ENCODE data around the gene GFOD2. TPM values are rescaled to one million over a fixed set of nuclear protein-coding genes. Genes with fewer than 3 reads are reported as not detected.
A peak's percentile ranks its signal among the peaks of the same experiment; 100 is the strongest.

GFOD2 gene
- 10 to 100 TPM in 6 of 7 donors, 1 to 10 TPM in 1; 8.6 to 15.9 (median 13.4) TPM for total RNA-seq
- polyA plus RNA-seq, result 10 to 100 TPM in 1 of 2 donors, 1 to 10 TPM in 1; 8.3 to 10.9 TPM
- long read RNA-seq, donor 1, full-length matches to known transcripts, result 67 of 71 reads
- long read RNA-seq, donor 1, partial matches to known transcripts, result 0 of 71 reads
- long read RNA-seq, donor 1, other reads (novel, unspliced or antisense), result 4 of 71 reads
- long read RNA-seq, donor 2, full-length matches to known transcripts, result 8 of 8 reads
- long read RNA-seq, donor 2, partial matches to known transcripts, result 0 of 8 reads
- long read RNA-seq, donor 2, other reads (novel, unspliced or antisense), result 0 of 8 reads
- long read RNA-seq, donor 3, full-length matches to known transcripts, result 16 of 16 reads
- long read RNA-seq, donor 3, partial matches to known transcripts, result 0 of 16 reads
- long read RNA-seq, donor 3, other reads (novel, unspliced or antisense), result 0 of 16 reads

- TF ChIP-seq EP300 (IDR thresholded peaks at IDR 0.05) (no peak), POLR2A (IDR thresholded peaks at IDR 0.05) (peak; percentile 84), CTCF (IDR thresholded peaks at IDR 0.05) (no peak)
- Histone ChIP-seq H3K36me3 (no peaks in the 10 kb centered on the region), H3K27ac (peak within 1 kb of the TSS in 1 of 2 donors; percentile 46), H3K4me3 (peak within 1 kb of the TSS; percentile 96), H3K27me3 (no peaks in the 10 kb centered on the region), H3K9me3 (no peaks in the 10 kb centered on the region), H3K4me1 (ENCODE audit: insufficient read depth) (peaks cover 3% of the 10 kb centered on the region)
- intact Hi-C loops (cut with DNase I), result no loop called here
- peak; percentile 97 to 99 (median 98) for DNase-seq
- 0 to 1% (median 1%) methylated on average over 39 to 59 of the region's 59 CpGs for WGBS, 3 donors
Observed at GRCh38 chr16:67719048-67719777, at the start of gene GFOD2. GFOD2 (minus strand) TSS chr16:67719316; CDS start chr16:67685715, 33,601 bp downstream.

- H3K9me3 ChIP-seq, result no peaks in the 10 kb centered on the region
- no peak for DNase-seq
- TF ChIP-seq CTCF (IDR thresholded peaks at IDR 0.05), result no peak
- no peak for TF ChIP-seq EP300 (IDR thresholded peaks at IDR 0.05)
- TF ChIP-seq POLR2A (IDR thresholded peaks at IDR 0.05), result no peak
- intact Hi-C loops (cut with DNase I), result no loop called here
- no peak overlapping the region for H3K4me3 ChIP-seq
- H3K27ac ChIP-seq, result no peak overlapping the region
- no peaks in the 10 kb centered on the region for H3K36me3 ChIP-seq
- peaks cover 1% of the 10 kb centered on the region for H3K4me1 ChIP-seq (ENCODE audit: insufficient read depth)
- 72 to 83% (median 75%) methylated on average over 7 of the region's 7 CpGs for WGBS, 3 donors
- H3K27me3 ChIP-seq, result no peaks in the 10 kb centered on the region
Observed at GRCh38 chr16:67767953-67768352, 48.8 kb upstream of the GFOD2 start.

GRCh38 chr16:67766291-67766690 is 47.2 kb upstream of the GFOD2 start:
- Histone ChIP-seq H3K4me1 (ENCODE audit: insufficient read depth) (no peaks in the 10 kb centered on the region), H3K36me3 (no peaks in the 10 kb centered on the region), H3K9me3 (no peaks in the 10 kb centered on the region), H3K27ac (no peak overlapping the region), H3K4me3 (no peak overlapping the region), H3K27me3 (no peaks in the 10 kb centered on the region)
- TF ChIP-seq POLR2A (IDR thresholded peaks at IDR 0.05) (no peak), CTCF (IDR thresholded peaks at IDR 0.05) (no peak), EP300 (IDR thresholded peaks at IDR 0.05) (no peak)
- WGBS, 3 donors, result 30 to 52% (median 32%) methylated on average over 4 of the region's 4 CpGs
- intact Hi-C loops (cut with DNase I), result no loop called here
- DNase-seq, result no peak

- Histone ChIP-seq H3K9me3 (no peaks in the 10 kb centered on the region), H3K27me3 (no peaks in the 10 kb centered on the region), H3K4me3 (no peak overlapping the region), H3K27ac (no peak overlapping the region), H3K4me1 (ENCODE audit: insufficient read depth) (no peaks in the 10 kb centered on the region), H3K36me3 (no peaks in the 10 kb centered on the region)
- DNase-seq, result no peak
- WGBS, 3 donors, result 95 to 97% (median 95%) methylated on average over 7 of the region's 7 CpGs
- intact Hi-C loops (cut with DNase I), result no loop called here
- no peak for TF ChIP-seq CTCF (IDR thresholded peaks at IDR 0.05)
- no peak for TF ChIP-seq EP300 (IDR thresholded peaks at IDR 0.05)
- TF ChIP-seq POLR2A (IDR thresholded peaks at IDR 0.05), result no peak
Observed at GRCh38 chr16:67764158-67764667, 45.1 kb upstream of the GFOD2 start.
